ENCODE results near the gene HOXD9.

HOXD9 gene

DNA sequence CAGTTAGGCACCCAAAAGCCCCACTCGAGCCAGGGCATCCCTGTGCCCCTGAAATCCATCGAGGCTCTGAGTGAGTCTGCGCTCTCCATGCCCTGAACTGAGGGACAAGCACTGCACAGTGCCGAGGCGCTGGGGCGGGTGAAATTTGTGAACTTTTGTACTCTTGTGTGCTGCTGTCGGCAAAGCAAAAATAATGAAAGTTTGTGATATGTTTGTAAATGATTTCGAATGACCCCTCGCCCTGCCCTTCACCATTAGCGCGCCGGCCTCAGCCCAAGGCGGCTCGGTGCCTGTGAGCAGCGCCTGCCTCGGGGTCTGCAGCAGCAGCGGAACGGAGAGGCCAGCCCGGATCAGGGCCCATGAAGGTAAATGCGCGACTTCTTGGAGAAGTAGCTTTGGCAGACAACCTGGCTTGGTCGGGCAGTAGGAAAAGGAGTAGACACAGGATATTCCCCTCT lies 27.0 kb downstream of the HOXD9 start:
- Histone ChIP-seq H3K9ac (ENCODE audit: low read length) (no peak overlapping the region), H3K4me2 (ENCODE audit: low read length) (no peak overlapping the region), H3K4me1 (ENCODE audit: low read length) (no peaks in the 10 kb centered on the region), H3K27me3 (ENCODE audit: low read depth, low read length) (peaks cover 3% of the 10 kb centered on the region; the same call in 1 of the 2 replicates), H4K20me1 (ENCODE audit: insufficient read depth, low read length) (no peaks in the 10 kb centered on the region), H3K4me3 (ENCODE audit: low read length) (no peak overlapping the region), H3K9me3 (ENCODE audit: insufficient read depth, low read length) (no peaks in the 10 kb centered on the region), H3K79me2 (ENCODE audit: low read length) (no peaks in the 10 kb centered on the region), H3K36me3 (replicated peaks; ENCODE audit: low read depth, low read length) (no peaks in the 10 kb centered on the region), H3K27ac (ENCODE audit: low read length) (no peak overlapping the region), H2AFZ (ENCODE audit: low read depth, low read length) (no peak overlapping the region)
- TF ChIP-seq EZH2phosphoT487 (IDR thresholded peaks at IDR 0.05; ENCODE audit: low read depth) = no peak
- TF ChIP-seq, protein P1, sequence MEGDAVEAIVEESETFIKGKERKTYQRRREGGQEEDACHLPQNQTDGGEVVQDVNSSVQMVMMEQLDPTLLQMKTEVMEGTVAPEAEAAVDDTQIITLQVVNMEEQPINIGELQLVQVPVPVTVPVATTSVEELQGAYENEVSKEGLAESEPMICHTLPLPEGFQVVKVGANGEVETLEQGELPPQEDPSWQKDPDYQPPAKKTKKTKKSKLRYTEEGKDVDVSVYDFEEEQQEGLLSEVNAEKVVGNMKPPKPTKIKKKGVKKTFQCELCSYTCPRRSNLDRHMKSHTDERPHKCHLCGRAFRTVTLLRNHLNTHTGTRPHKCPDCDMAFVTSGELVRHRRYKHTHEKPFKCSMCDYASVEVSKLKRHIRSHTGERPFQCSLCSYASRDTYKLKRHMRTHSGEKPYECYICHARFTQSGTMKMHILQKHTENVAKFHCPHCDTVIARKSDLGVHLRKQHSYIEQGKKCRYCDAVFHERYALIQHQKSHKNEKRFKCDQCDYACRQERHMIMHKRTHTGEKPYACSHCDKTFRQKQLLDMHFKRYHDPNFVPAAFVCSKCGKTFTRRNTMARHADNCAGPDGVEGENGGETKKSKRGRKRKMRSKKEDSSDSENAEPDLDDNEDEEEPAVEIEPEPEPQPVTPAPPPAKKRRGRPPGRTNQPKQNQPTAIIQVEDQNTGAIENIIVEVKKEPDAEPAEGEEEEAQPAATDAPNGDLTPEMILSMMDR (IDR thresholded peaks at IDR 0.05; ENCODE audit: low read depth, low read length) = no peak

DNA sequence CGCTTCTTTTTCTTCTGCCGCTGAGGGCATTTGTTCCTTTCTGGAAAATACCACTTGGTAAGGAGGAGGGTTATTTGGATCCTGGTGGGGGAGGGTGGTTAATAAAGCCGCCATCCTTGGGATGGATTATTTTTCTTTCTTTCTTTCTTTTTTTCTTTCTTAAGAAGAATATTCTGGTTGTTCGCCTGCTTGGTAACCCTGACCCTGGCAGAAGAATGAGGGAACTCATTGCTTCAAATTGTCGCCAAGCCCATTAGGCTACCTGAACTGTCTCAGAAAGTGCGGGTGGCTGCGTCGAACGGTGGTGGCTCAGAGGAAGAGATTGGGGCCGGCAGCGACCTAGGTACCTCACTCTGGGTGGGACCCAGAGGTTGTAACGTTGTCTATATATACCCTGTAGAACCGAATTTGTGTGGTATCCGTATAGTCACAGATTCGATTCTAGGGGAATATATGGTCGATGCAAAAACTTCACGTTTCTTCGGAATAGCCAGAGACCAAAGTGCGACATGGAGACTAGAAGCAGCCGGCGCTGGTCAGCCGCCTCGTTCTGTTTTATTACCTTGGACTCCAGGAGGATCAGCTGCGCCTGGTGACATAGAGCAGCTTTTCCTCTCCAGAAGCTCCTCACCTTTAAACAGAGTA lies 27.5 kb downstream of the HOXD9 start:
- Histone ChIP-seq H3K27ac (ENCODE audit: low read length) (no peak overlapping the region), H3K4me3 (ENCODE audit: low read length) (no peak overlapping the region), H2AFZ (ENCODE audit: low read depth, low read length) (no peak overlapping the region), H3K27me3 (ENCODE audit: low read depth, low read length) (peaks cover 3% of the 10 kb centered on the region; the same call in 1 of the 2 replicates), H3K4me2 (ENCODE audit: low read length) (no peak overlapping the region), H3K9ac (ENCODE audit: low read length) (no peak overlapping the region), H3K36me3 (replicated peaks; ENCODE audit: low read depth, low read length) (no peaks in the 10 kb centered on the region), H3K9me3 (ENCODE audit: insufficient read depth, low read length) (no peaks in the 10 kb centered on the region), H3K79me2 (ENCODE audit: low read length) (no peaks in the 10 kb centered on the region), H4K20me1 (ENCODE audit: insufficient read depth, low read length) (no peaks in the 10 kb centered on the region), H3K4me1 (ENCODE audit: low read length) (no peaks in the 10 kb centered on the region)
- TF ChIP-seq EZH2phosphoT487 (IDR thresholded peaks at IDR 0.05; ENCODE audit: low read depth) = no peak
- TF ChIP-seq, protein P1 (IDR thresholded peaks at IDR 0.05; ENCODE audit: low read depth, low read length) = no peak

DNA sequence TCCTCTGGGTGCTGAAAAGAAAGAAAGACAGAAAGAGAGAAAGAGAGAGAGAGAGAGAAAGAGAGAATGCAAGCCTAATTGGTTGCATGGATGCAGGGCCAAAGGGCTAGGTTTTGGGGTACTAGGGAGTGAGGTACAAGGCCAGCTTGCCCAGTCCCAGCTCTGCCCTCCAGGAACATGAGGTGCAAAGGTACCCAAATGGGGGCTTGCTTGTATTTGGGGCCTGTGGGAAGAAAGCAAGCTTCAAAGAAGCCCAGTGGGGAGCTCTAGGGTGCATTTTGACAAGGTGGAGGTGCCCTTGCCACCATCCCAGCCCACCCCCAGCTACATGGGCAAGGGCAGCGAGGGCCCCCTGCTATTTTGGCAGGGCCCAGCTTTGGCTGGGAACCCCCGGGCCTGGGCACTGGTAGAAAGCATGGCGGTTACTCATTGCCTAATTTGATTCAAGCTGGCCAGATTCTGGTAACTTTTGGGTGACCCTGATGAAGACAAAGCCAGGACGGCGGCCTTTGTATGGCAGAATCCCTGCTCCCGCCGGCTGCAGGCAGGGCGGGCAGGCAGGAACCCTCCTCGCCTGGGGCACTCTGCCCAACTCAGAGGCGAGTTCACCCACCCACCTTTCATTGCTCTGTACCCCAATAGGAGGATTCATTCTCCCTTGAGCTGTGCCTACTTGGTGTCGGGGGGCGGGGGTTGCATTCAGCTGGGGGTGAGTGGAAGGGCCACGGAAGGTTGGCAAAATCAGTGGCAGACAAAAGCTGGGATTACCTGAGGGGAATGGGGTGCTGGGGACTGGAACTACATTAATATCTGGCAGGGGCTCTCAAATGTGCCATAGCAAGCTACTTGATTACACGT lies 28.3 kb downstream of the HOXD9 start:
- Histone ChIP-seq H3K4me3 (ENCODE audit: low read length) (no peak overlapping the region), H3K4me2 (ENCODE audit: low read length) (no peak overlapping the region), H3K9ac (ENCODE audit: low read length) (no peak overlapping the region), H3K36me3 (replicated peaks; ENCODE audit: low read depth, low read length) (no peaks in the 10 kb centered on the region), H3K27ac (ENCODE audit: low read length) (no peak overlapping the region), H3K9me3 (ENCODE audit: insufficient read depth, low read length) (no peaks in the 10 kb centered on the region), H2AFZ (ENCODE audit: low read depth, low read length) (no peak overlapping the region), H4K20me1 (ENCODE audit: insufficient read depth, low read length) (no peaks in the 10 kb centered on the region), H3K79me2 (ENCODE audit: low read length) (no peaks in the 10 kb centered on the region), H3K27me3 (ENCODE audit: low read depth, low read length) (peaks cover 3% of the 10 kb centered on the region; the same call in 1 of the 2 replicates), H3K4me1 (ENCODE audit: low read length) (no peaks in the 10 kb centered on the region)
- TF ChIP-seq EZH2phosphoT487 (IDR thresholded peaks at IDR 0.05; ENCODE audit: low read depth) = no peak
- TF ChIP-seq, protein P1 (IDR thresholded peaks at IDR 0.05; ENCODE audit: low read depth, low read length) = no peak
